Activated naive CD4-positive, alpha-beta T cell treated with anti-CD3 and anti-CD28 coated beads, Interleukin-2, amount 50 U/mL, for 72 hours (primary cell): ENCODE data around the gene ABLIM1. TPM values are rescaled to one million over a fixed set of nuclear protein-coding genes. Genes with fewer than 3 reads are reported as not detected.

Experiments used
- ATAC-seq, 2 donors: fragments of 150-1000 bp; cut with Tn5 transposase; 2 replicates each; pipeline ENCODE4 v1.10.0; 2021; ENCODE audit warnings: mild to moderate bottlenecking in 2 of 2, moderate library complexity in 2 of 2
- DNase-seq, 2 donors: peaks; one replicate each; pipeline ENCODE4 v3.0.0; 2021 to 2022; ENCODE audit warnings: low spot score in 2 of 2
- H3K27ac Mint-ChIP-seq, 2 donors: one replicate each; pipeline ENCODE4 v1.8.0; 2022; ENCODE audit warnings: mild to moderate bottlenecking in 2 of 2, mixed read lengths in 2 of 2
- H3K36me3 Mint-ChIP-seq, 2 donors: one replicate each; pipeline ENCODE4 v1.8.0; 2022; ENCODE audit warnings: mixed read lengths in 2 of 2
- H3K9me3 Mint-ChIP-seq, 2 donors: one replicate each; pipeline ENCODE4 v1.8.0; 2022; ENCODE audit warnings: mixed read lengths in 2 of 2
- total RNA-seq, 2 donors: library from RNA; stranded (reverse); gene quantifications; one replicate each; pipeline ENCODE4 v1.2.3, GENCODE V29; 2022

The ABLIM1 gene
- total RNA-seq, 2 donors from 2014 or later = 155 to 190 TPM

- no peak for DNase-seq
- Mint-ChIP-seq H3K9me3 (peaks cover 4 to 11% of the 10 kb centered on the region in 2 donors), H3K36me3 (peaks cover 0 to 10% of the 10 kb centered on the region in 2 donors), H3K27ac (no peak overlapping the region)
- ATAC-seq = no peak
These were observed 39.4 kb downstream of the ABLIM1 start for GRCh38 chr10:114618722-114619121.

GRCh38 chr10:114616516-114616915, 41.6 kb downstream of the ABLIM1 start:
- no peak for ATAC-seq
- H3K9me3 Mint-ChIP-seq = peaks cover 0 to 8% of the 10 kb centered on the region in 2 donors
- no peak overlapping the region for H3K27ac Mint-ChIP-seq
- DNase-seq = no peak
- H3K36me3 Mint-ChIP-seq = peaks cover 0 to 1% of the 10 kb centered on the region in 2 donors

- DNase-seq (no peak), ATAC-seq (no peak)
- H3K36me3 Mint-ChIP-seq = no peaks in the 10 kb centered on the region
- H3K27ac Mint-ChIP-seq = no peak overlapping the region
- H3K9me3 Mint-ChIP-seq = peaks cover 0 to 4% of the 10 kb centered on the region in 2 donors
These were observed 42.0 kb downstream of the ABLIM1 start for GRCh38 chr10:114616103-114616502.

- Mint-ChIP-seq H3K27ac (peak overlapping the region in 1 of 2 donors; percentile 12), H3K9me3 (no peaks in the 10 kb centered on the region), H3K36me3 (no peaks in the 10 kb centered on the region)
- ATAC-seq = peak; percentile 83 to 92
- peak in 1 of 2 donors; percentile 20 for DNase-seq
These were observed 42.5 kb downstream of the ABLIM1 start for GRCh38 chr10:114615600-114616007.

- ATAC-seq (no peak), DNase-seq (no peak)
- H3K9me3 Mint-ChIP-seq = no peaks in the 10 kb centered on the region
- no peaks in the 10 kb centered on the region for H3K36me3 Mint-ChIP-seq
- no peak overlapping the region for H3K27ac Mint-ChIP-seq
These were observed 44.7 kb downstream of the ABLIM1 start for GRCh38 chr10:114613237-114613979.

- Mint-ChIP-seq H3K9me3 (no peaks in the 10 kb centered on the region), H3K27ac (no peak overlapping the region), H3K36me3 (no peaks in the 10 kb centered on the region)
- DNase-seq (no peak), ATAC-seq (no peak)
These were observed 46.5 kb downstream of the ABLIM1 start for GRCh38 chr10:114611617-114612016.

- no peaks in the 10 kb centered on the region for H3K9me3 Mint-ChIP-seq
- DNase-seq (no peak), ATAC-seq (no peak)
- no peak overlapping the region for H3K27ac Mint-ChIP-seq
- no peaks in the 10 kb centered on the region for H3K36me3 Mint-ChIP-seq
These were observed 48.3 kb downstream of the ABLIM1 start for GRCh38 chr10:114609518-114610426.

GRCh38 chr10:114607358-114607998, 50.6 kb downstream of the ABLIM1 start:
- Mint-ChIP-seq H3K27ac (no peak overlapping the region), H3K9me3 (no peaks in the 10 kb centered on the region), H3K36me3 (no peaks in the 10 kb centered on the region)
- no peak for DNase-seq
- ATAC-seq = no peak

- peak overlapping the region in 1 of 2 donors; percentile 3 for H3K27ac Mint-ChIP-seq
- H3K9me3 Mint-ChIP-seq = no peaks in the 10 kb centered on the region
- ATAC-seq (no peak), DNase-seq (no peak)
- H3K36me3 Mint-ChIP-seq = no peaks in the 10 kb centered on the region
These were observed 52.8 kb downstream of the ABLIM1 start for GRCh38 chr10:114605155-114605797.

GRCh38 chr10:114604357-114605130, 53.5 kb downstream of the ABLIM1 start:
- no peaks in the 10 kb centered on the region for H3K9me3 Mint-ChIP-seq
- H3K36me3 Mint-ChIP-seq = no peaks in the 10 kb centered on the region
- no peak for DNase-seq
- ATAC-seq = no peak
- peak overlapping the region in 1 of 2 donors; percentile 3 for H3K27ac Mint-ChIP-seq

GRCh38 chr10:114603948-114604347, 54.1 kb downstream of the ABLIM1 start:
- Mint-ChIP-seq H3K9me3 (no peaks in the 10 kb centered on the region), H3K36me3 (no peaks in the 10 kb centered on the region), H3K27ac (no peak overlapping the region)
- DNase-seq (no peak), ATAC-seq (peak in 1 of 2 donors; percentile 73)

- H3K27ac Mint-ChIP-seq = no peak overlapping the region
- ATAC-seq (no peak), DNase-seq (no peak)
- H3K9me3 Mint-ChIP-seq = no peaks in the 10 kb centered on the region
- no peaks in the 10 kb centered on the region for H3K36me3 Mint-ChIP-seq
These were observed 54.8 kb downstream of the ABLIM1 start for GRCh38 chr10:114603303-114603702.

- no peaks in the 10 kb centered on the region for H3K36me3 Mint-ChIP-seq
- DNase-seq = no peak
- no peak overlapping the region for H3K27ac Mint-ChIP-seq
- ATAC-seq = no peak
- no peaks in the 10 kb centered on the region for H3K9me3 Mint-ChIP-seq
These were observed 58.0 kb downstream of the ABLIM1 start for GRCh38 chr10:114600057-114600456.

- ATAC-seq (no peak), DNase-seq (no peak)
- H3K36me3 Mint-ChIP-seq = peaks cover 0 to 11% of the 10 kb centered on the region in 2 donors
- H3K27ac Mint-ChIP-seq = no peak overlapping the region
- peaks cover 5 to 7% of the 10 kb centered on the region in 2 donors for H3K9me3 Mint-ChIP-seq
These were observed 61.3 kb downstream of the ABLIM1 start for GRCh38 chr10:114596793-114597192.

- DNase-seq = no peak
- no peak overlapping the region for H3K27ac Mint-ChIP-seq
- ATAC-seq = peak in 1 of 2 donors; percentile 76
- peaks cover 5 to 7% of the 10 kb centered on the region in 2 donors for H3K9me3 Mint-ChIP-seq
- H3K36me3 Mint-ChIP-seq = peaks cover 0 to 11% of the 10 kb centered on the region in 2 donors
These were observed 64.1 kb downstream of the ABLIM1 start for GRCh38 chr10:114593816-114594468.
